H54 (cell line): ENCODE measurements around the gene AOC2.
"Not testable (repeated sequence)": the region's sequence is repeated elsewhere in the genome, so short reads cannot be mapped to it uniquely, and the experiment has no call there.

Source experiments
- DNase-seq: peaks from one replicate; pipeline ENCODE4 v3.0.0; 2011; ENCODE audit warnings: low spot score, mixed read lengths; ENCODE audit not compliant: insufficient read length
- FAIRE-seq: peaks from 3 replicates; lab custom pipeline; 2011; peaks lifted over from hg19 to GRCh38; lab: Jason Lieb, UNC
- POLR2A ChIP-seq: IDR thresholded peaks from 2 replicates; pipeline ENCODE4 v1.6.1; 2011; ENCODE audit warnings: low read depth, mild to moderate bottlenecking, low read length

Gene AOC2

DNA sequence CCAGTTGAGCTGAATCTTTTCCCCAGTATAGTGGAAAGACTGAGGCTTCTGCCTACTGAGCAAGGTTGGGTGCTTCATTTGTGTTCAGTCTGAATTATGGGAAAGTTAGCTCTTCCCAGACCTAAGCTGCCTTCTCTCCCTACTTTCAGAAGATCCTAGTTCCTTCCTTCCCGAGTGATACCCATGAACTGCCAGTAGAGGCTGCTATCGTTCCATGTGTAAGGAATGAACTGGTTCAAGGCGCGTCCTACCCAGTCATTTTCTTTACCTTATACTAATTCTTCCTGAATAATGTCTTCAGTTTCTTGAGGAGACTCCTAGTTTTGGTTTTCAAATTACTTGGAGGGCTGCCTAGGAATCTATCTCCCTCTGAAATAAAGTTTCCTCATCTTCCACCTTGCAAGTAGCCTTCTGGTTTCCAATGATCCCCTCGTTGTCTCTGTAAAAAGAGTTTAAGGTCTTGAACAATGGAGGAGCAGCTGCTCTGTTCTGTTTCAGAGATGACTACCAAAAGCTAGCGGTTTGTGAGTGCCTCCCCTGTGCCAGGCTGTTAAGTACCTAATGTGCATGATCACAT is 934 bp upstream of the AOC2 start:
- DNase-seq (peak; percentile 61), FAIRE-seq (no peak)
- TF ChIP-seq POLR2A, result no peak

DNA sequence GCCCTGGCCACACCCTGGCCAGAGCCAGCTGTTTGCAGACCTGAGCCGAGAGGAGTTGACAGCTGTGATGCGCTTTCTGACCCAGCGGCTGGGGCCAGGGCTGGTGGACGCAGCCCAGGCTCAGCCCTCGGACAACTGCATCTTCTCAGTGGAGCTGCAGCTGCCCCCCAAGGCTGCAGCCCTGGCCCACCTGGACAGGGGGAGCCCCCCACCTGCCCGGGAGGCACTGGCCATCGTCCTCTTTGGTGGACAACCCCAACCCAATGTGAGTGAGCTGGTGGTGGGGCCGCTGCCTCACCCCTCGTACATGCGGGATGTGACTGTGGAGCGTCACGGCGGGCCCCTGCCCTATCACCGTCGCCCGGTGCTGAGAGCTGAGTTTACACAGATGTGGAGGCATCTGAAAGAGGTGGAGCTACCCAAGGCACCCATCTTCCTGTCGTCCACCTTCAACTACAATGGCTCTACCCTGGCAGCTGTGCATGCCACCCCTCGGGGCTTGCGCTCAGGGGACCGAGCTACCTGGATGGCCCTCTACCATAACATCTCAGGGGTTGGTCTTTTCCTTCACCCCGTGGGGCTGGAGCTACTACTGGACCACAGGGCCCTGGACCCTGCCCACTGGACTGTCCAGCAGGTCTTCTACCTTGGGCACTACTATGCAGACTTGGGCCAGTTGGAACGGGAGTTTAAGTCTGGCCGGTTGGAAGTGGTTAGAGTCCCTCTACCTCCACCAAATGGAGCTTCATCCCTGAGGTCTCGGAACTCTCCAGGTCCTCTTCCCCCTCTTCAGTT is 578 bp downstream of the AOC2 start:
- DNase-seq (no peak), FAIRE-seq (no peak)
- no peak for TF ChIP-seq POLR2A

DNA sequence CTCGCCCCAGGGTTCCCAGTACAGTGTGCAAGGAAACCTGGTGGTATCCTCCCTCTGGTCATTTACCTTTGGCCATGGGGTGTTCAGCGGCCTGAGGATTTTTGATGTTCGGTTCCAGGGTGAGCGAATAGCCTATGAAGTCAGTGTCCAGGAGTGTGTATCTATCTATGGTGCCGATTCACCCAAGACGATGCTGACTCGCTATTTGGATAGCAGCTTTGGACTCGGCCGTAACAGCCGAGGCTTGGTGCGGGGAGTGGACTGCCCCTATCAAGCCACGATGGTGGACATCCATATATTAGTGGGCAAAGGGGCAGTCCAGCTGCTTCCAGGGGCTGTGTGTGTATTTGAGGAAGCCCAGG is 1.2 kb downstream of the AOC2 start:
- FAIRE-seq, result no peak
- DNase-seq, result no peak
- no peak for TF ChIP-seq POLR2A

- DNase-seq, result peak; percentile 59
- no peak for TF ChIP-seq POLR2A
- no peak for FAIRE-seq
These were observed 1.7 kb downstream of the AOC2 start for GRCh38 chr17:42845918-42846593.

DNA sequence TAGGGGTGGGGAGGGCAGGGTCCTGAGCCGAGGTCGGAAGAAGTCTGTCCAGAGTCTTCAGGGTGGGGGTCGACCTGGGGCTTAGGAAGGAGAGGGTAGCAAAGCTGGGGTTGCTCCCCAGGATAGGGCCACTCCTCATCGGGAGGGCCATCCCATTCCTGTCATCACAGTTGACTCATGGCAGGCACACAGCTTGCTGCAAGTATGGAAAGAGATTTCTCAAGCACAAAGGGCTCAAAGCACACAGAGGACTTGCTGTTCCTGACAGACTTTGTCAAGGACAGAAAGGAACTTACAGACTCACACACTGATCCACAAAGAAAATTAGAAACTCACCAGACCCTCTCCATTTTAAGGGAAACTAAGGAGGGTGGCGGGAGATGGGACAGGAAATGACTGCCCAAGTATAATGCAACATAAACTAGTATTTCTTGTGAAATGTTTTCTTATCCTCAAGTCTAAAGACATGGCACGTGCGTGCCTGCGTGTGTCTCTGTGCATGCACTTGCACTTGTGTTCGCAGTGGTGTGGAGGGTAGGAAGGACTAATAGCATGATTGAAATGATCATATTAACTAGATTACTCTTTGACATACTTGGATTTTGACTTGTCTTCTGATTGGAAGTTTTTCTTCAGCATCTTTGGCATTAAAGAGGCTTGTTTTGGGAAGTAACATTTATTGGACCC is 2.4 kb downstream of the AOC2 start:
- FAIRE-seq (no peak), DNase-seq (no peak)

DNA sequence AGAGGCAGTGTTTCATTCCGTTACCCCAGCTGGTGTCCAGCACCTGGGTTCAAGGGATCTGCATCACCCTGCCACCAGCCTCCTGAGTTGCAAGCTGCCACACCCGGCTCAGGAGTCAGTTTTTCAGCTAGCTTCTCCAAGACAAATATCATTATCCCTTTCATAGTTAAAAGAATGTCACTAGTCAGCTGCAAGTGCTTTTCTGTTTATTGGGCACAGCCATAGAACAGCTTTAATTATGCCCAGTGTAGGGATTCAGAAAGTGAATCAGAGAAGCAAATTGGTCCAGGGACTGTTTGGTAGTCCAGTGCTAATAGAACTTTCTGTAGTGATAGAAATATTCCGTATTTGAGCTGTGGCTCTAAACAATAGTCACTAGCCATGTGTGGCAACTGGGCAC is 3.7 kb downstream of the AOC2 start:
- no peak for TF ChIP-seq POLR2A
- DNase-seq (no peak), FAIRE-seq (no peak)

More for the DNA sequence above, 2.4 kb downstream of the AOC2 start:
- no peak for TF ChIP-seq POLR2A

DNA sequence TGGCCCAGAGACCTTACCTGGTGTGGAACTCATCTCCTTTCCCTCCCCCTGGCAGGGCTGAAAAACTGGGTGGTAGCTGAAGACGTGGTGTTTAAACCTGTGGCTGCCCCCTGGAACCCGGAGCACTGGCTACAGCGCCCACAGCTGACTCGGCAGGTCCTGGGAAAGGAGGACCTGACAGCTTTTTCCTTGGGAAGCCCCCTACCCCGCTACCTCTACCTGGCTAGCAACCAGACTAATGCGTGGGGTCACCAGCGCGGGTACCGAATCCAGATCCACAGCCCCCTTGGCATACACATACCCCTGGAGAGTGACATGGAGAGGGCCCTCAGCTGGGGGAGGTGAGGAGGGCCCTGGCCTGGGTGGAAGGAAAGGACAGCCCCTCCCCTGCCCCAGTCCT is 4.7 kb downstream of the AOC2 start:
- DNase-seq (no peak), FAIRE-seq (no peak)
- TF ChIP-seq POLR2A, result no peak

DNA sequence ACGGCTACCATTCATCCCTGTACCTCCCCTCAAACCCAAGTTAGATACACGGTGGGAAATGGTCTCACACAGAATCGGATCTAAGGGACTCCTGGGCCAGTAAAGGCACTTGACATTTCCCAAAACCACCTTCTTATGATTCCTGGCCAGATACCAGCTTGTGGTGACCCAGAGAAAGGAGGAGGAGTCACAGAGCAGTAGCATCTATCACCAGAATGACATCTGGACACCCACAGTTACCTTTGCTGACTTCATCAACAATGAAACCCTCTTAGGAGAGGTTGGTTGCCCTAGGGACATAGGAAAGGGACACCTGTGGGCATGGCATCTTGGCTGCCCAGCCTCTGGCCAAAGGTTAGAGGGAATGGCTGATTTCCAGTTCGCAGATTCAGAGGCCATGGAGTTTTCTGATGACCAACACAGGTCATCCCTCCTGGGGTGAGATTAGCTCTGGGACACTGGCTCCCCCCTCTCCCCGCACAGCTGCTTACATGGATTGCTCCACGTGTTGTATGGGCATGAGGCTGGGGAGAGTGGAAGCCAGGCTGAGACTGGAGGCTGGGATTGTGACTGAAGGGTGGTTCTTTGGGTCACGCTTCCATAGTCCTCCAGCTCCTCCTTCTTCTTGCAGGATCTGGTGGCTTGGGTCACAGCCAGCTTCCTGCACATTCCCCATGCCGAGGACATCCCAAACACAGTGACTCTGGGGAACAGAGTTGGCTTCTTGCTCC is 5.2 kb downstream of the AOC2 start:
- TF ChIP-seq POLR2A, result no peak
- DNase-seq (no peak), FAIRE-seq (no peak)

- FAIRE-seq (no peak), DNase-seq (no peak)
- TF ChIP-seq POLR2A, result no peak
These were observed 6.6 kb downstream of the AOC2 start, which contains the start of gene AOC3 for GRCh38 chr17:42850954-42851353. AOC3 (plus strand) TSS chr17:42851199; CDS start chr17:42851344, 145 bp downstream.

GRCh38 chr17:42851371-42852240 is 7.2 kb downstream of the AOC2 start:
- DNase-seq, FAIRE-seq: not testable (repeated sequence)

DNA sequence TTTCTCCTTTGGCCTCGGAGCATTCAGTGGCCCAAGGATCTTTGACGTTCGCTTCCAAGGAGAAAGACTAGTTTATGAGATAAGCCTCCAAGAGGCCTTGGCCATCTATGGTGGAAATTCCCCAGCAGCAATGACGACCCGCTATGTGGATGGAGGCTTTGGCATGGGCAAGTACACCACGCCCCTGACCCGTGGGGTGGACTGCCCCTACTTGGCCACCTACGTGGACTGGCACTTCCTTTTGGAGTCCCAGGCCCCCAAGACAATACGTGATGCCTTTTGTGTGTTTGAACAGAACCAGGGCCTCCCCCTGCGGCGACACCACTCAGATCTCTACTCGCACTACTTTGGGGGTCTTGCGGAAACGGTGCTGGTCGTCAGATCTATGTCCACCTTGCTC is 8.0 kb downstream of the AOC2 start:
- DNase-seq, result no peak
- FAIRE-seq, result no peak
- no peak for TF ChIP-seq POLR2A

DNA sequence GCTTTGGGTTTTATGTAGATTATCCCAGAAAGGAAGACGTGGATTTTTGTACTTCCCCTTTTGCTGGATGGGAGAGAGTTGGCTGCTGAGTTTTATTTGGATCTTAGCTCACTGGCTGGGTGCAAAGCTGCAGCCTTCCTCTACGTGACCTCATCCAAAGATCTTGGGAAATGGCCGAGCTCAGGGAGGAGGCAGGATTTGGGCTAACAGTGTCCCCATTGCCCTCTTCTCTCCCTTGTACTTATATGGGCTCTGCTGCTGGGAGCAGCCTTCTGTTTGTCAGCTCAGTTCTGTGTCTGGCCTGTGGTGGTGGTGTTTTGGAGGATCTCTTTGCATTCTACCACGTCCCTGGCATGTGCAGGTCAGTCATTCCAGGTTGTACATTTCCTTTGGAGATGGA is 8.6 kb downstream of the AOC2 start:
- TF ChIP-seq POLR2A, result no peak
- DNase-seq, result no peak
- FAIRE-seq, result no peak
